HL-60 (cell line): Measurements from ENCODE around the gene FOXL2.

Experiments
- POLR2AphosphoS5 ChIP-seq: IDR thresholded peaks from 2 replicates; pipeline ENCODE4 v1.6.1; 2012; ENCODE audit warnings: low read depth
- TF ChIP-seq, protein P1 (sequence below): IDR thresholded peaks from one replicate; pipeline ENCODE4 v1.5.1; 2011; ENCODE audit warnings: low read length, control low read depth, inconsistent platforms; ENCODE audit not compliant: insufficient read depth
- TF ChIP-seq, protein P2 (sequence below): IDR thresholded peaks from 2 replicates; pipeline ENCODE4 v1.6.1; 2012; ENCODE audit warnings: low read depth; ENCODE audit not compliant: insufficient replicate concordance

- no peak for TF ChIP-seq POLR2AphosphoS5
- TF ChIP-seq, protein P1, sequence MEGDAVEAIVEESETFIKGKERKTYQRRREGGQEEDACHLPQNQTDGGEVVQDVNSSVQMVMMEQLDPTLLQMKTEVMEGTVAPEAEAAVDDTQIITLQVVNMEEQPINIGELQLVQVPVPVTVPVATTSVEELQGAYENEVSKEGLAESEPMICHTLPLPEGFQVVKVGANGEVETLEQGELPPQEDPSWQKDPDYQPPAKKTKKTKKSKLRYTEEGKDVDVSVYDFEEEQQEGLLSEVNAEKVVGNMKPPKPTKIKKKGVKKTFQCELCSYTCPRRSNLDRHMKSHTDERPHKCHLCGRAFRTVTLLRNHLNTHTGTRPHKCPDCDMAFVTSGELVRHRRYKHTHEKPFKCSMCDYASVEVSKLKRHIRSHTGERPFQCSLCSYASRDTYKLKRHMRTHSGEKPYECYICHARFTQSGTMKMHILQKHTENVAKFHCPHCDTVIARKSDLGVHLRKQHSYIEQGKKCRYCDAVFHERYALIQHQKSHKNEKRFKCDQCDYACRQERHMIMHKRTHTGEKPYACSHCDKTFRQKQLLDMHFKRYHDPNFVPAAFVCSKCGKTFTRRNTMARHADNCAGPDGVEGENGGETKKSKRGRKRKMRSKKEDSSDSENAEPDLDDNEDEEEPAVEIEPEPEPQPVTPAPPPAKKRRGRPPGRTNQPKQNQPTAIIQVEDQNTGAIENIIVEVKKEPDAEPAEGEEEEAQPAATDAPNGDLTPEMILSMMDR: no peak
- TF ChIP-seq, protein P2, sequence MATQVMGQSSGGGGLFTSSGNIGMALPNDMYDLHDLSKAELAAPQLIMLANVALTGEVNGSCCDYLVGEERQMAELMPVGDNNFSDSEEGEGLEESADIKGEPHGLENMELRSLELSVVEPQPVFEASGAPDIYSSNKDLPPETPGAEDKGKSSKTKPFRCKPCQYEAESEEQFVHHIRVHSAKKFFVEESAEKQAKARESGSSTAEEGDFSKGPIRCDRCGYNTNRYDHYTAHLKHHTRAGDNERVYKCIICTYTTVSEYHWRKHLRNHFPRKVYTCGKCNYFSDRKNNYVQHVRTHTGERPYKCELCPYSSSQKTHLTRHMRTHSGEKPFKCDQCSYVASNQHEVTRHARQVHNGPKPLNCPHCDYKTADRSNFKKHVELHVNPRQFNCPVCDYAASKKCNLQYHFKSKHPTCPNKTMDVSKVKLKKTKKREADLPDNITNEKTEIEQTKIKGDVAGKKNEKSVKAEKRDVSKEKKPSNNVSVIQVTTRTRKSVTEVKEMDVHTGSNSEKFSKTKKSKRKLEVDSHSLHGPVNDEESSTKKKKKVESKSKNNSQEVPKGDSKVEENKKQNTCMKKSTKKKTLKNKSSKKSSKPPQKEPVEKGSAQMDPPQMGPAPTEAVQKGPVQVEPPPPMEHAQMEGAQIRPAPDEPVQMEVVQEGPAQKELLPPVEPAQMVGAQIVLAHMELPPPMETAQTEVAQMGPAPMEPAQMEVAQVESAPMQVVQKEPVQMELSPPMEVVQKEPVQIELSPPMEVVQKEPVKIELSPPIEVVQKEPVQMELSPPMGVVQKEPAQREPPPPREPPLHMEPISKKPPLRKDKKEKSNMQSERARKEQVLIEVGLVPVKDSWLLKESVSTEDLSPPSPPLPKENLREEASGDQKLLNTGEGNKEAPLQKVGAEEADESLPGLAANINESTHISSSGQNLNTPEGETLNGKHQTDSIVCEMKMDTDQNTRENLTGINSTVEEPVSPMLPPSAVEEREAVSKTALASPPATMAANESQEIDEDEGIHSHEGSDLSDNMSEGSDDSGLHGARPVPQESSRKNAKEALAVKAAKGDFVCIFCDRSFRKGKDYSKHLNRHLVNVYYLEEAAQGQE: no peak
Measured at GRCh38 chr3:138902171-138902570, 44.8 kb downstream of the FOXL2 start.
